ENCODE results near the gene CHCHD6. TPM values are rescaled to one million over a fixed set of nuclear protein-coding genes. Genes with fewer than 3 reads are reported as not detected.

Gene CHCHD6
- total and polyA plus RNA-seq, 8 donors, result 5.0 to 10.9 (median 6.0) TPM

GRCh38 chr3:126886217-126886616 is 182.2 kb downstream of the CHCHD6 start:
- Histone ChIP-seq H3K27me3 (no peaks in the 10 kb centered on the region), H3K36me3 (no peaks in the 10 kb centered on the region), H3K4me1 (no peaks in the 10 kb centered on the region), H3K9me3 (no peaks in the 10 kb centered on the region), H3K27ac (no peak overlapping the region), H3K4me3 (no peak overlapping the region)
- TF ChIP-seq CTCF (IDR thresholded peaks at IDR 0.05), result no peak
- ATAC-seq (no peak), DNase-seq (no peak), FAIRE-seq (no peak)
- intact Hi-C loops (cut with DNase I), result no loop called here
- 89 to 94% methylated on average over 5 of the region's 5 CpGs for WGBS, 2 donors

- Histone ChIP-seq H3K9me3 (no peaks in the 10 kb centered on the region), H3K4me3 (no peak overlapping the region), H3K36me3 (no peaks in the 10 kb centered on the region), H3K27ac (no peak overlapping the region), H3K27me3 (no peaks in the 10 kb centered on the region), H3K4me1 (no peaks in the 10 kb centered on the region)
- 87 to 88% methylated on average over 7 of the region's 7 CpGs for WGBS, 2 donors
- TF ChIP-seq CTCF (IDR thresholded peaks at IDR 0.05), result no peak
- no peak for DNase-seq
- no peak for FAIRE-seq
- intact Hi-C loops (cut with DNase I), result no loop called here
- no peak for ATAC-seq
Observed at GRCh38 chr3:126887686-126888085, 183.6 kb downstream of the CHCHD6 start.

- Histone ChIP-seq H3K27me3 (no peaks in the 10 kb centered on the region), H3K4me3 (no peak overlapping the region), H3K9me3 (no peaks in the 10 kb centered on the region), H3K36me3 (no peaks in the 10 kb centered on the region), H3K4me1 (no peaks in the 10 kb centered on the region), H3K27ac (no peak overlapping the region)
- 94 to 96% methylated on average over 5 of the region's 5 CpGs for WGBS, 2 donors
- FAIRE-seq, result no peak
- TF ChIP-seq CTCF (IDR thresholded peaks at IDR 0.05), result no peak
- no peak for ATAC-seq
- intact Hi-C loops (cut with DNase I), result no loop called here
- DNase-seq, result no peak
Observed at GRCh38 chr3:126888186-126888760, 184.2 kb downstream of the CHCHD6 start.

GRCh38 chr3:126889276-126890201 is 185.5 kb downstream of the CHCHD6 start:
- no peaks in the 10 kb centered on the region for H3K27me3 ChIP-seq
- no peaks in the 10 kb centered on the region for H3K9me3 ChIP-seq
- DNase-seq (no peak), ATAC-seq (no peak), FAIRE-seq (no peak)
- TF ChIP-seq CTCF (IDR thresholded peaks at IDR 0.05), result no peak
- H3K27ac ChIP-seq, result no peak overlapping the region
- H3K4me3 ChIP-seq, result no peak overlapping the region
- WGBS, 2 donors, result 93 to 95% methylated on average over 15 of the region's 15 CpGs
- no peaks in the 10 kb centered on the region for H3K36me3 ChIP-seq
- no peaks in the 10 kb centered on the region for H3K4me1 ChIP-seq
- intact Hi-C loops (cut with DNase I), result no loop called here

- ATAC-seq, result no peak
- no peak for TF ChIP-seq CTCF (IDR thresholded peaks at IDR 0.05)
- Histone ChIP-seq H3K9me3 (no peaks in the 10 kb centered on the region), H3K36me3 (no peaks in the 10 kb centered on the region), H3K4me3 (no peak overlapping the region), H3K27ac (no peak overlapping the region), H3K27me3 (no peaks in the 10 kb centered on the region), H3K4me1 (peaks cover 0 to 13% (median 6%) of the 10 kb centered on the region in 3 donors)
- intact Hi-C loops (cut with DNase I), result no loop called here
- FAIRE-seq, result no peak
- 95 to 98% methylated on average over 7 of the region's 7 CpGs for WGBS, 2 donors
- no peak for DNase-seq
Observed at GRCh38 chr3:126891141-126891540, 187.1 kb downstream of the CHCHD6 start.

Measured in pancreas (tissue), 10 donors.